Measurements from ENCODE around the gene ADGRB3.
A peak's percentile ranks its signal among the peaks of the same experiment; 100 is the strongest.

ADGRB3 gene

DNA sequence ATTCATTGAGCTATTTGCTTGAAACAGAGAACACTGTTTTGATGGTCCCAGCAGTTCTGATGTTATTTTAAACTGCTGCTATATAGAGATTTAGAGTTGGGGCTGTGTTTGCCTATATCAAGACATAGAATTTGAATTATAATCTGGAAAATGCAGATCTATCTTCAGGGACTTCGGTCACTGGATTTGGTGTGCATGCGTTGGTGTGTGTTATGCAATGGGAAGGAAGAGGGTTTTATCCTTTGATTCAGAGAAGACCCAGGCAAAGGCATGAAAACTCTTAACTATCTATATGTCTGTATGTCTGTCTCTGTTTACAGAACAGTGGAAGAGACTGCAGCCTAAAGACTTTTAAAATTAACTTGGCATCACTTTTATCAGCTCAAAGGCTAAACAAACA lies 2.0 kb downstream of the ADGRB3 start:
- Histone ChIP-seq H2AFZ (ENCODE audit: low read length) (no peak overlapping the region), H3K9me2 (ENCODE audit: low read depth, low read length) (no peaks in the 10 kb centered on the region), H3K27ac (ENCODE audit: low read depth, low read length, poor library complexity, severe bottlenecking) (no peak overlapping the region), H3K79me2 (ENCODE audit: insufficient read depth, low read length) (no peaks in the 10 kb centered on the region), H3K36me3 (ENCODE audit: insufficient read depth, low read length) (no peaks in the 10 kb centered on the region), H3K9ac (ENCODE audit: low read length) (no peak overlapping the region), H4K20me1 (ENCODE audit: insufficient read depth, low read length) (no peaks in the 10 kb centered on the region), H3K4me2 (ENCODE audit: low read length) (no peak overlapping the region), H3K4me3 (ENCODE audit: low read depth, low read length, poor library complexity, severe bottlenecking) (no peak overlapping the region), H3K4me1 (ENCODE audit: insufficient read depth, low read length, severe bottlenecking) (no peaks in the 10 kb centered on the region), H3K27me3 (ENCODE audit: insufficient read depth, low read length) (no peaks in the 10 kb centered on the region), H3K9me3 (ENCODE audit: low read length) (no peaks in the 10 kb centered on the region), H3F3A (ENCODE audit: insufficient read depth, low read length) (no peaks in the 10 kb centered on the region)
- TF ChIP-seq, protein P1, sequence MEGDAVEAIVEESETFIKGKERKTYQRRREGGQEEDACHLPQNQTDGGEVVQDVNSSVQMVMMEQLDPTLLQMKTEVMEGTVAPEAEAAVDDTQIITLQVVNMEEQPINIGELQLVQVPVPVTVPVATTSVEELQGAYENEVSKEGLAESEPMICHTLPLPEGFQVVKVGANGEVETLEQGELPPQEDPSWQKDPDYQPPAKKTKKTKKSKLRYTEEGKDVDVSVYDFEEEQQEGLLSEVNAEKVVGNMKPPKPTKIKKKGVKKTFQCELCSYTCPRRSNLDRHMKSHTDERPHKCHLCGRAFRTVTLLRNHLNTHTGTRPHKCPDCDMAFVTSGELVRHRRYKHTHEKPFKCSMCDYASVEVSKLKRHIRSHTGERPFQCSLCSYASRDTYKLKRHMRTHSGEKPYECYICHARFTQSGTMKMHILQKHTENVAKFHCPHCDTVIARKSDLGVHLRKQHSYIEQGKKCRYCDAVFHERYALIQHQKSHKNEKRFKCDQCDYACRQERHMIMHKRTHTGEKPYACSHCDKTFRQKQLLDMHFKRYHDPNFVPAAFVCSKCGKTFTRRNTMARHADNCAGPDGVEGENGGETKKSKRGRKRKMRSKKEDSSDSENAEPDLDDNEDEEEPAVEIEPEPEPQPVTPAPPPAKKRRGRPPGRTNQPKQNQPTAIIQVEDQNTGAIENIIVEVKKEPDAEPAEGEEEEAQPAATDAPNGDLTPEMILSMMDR (IDR thresholded peaks at IDR 0.05; ENCODE audit: low read length) = no peak
- TF ChIP-seq EZH2 (IDR thresholded peaks at IDR 0.05; ENCODE audit: borderline replicate concordance, low read length) = no peak

DNA sequence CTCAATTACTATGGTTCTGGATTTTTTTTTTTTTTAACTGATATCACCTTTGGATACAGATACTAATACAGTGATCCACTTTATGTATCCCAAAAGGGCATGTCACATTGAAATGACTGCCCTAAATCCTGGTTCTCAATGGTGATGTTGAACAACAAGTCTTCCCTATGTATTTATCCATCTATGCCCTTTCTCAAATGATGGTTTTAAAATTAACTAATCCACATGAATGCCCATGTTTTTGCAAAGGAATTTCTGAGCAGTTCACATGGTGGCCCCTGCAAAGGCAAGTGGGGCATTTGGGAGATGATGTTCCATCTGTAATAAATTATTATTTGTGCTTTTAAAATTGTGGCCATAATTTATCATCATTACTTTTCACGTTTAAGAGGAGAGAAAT lies 2.7 kb downstream of the ADGRB3 start:
- H3K36me3 ChIP-seq (ENCODE audit: insufficient read depth, low read length) = no peaks in the 10 kb centered on the region
- no peak overlapping the region for H3K4me3 ChIP-seq (ENCODE audit: low read depth, low read length, poor library complexity, severe bottlenecking)
- no peaks in the 10 kb centered on the region for H3K9me3 ChIP-seq (ENCODE audit: low read length)
- H2AFZ ChIP-seq (ENCODE audit: low read length) = no peak overlapping the region
- TF ChIP-seq EZH2 (IDR thresholded peaks at IDR 0.05; ENCODE audit: borderline replicate concordance, low read length) = no peak
- TF ChIP-seq, protein P1 (IDR thresholded peaks at IDR 0.05; ENCODE audit: low read length) = no peak
- no peak overlapping the region for H3K4me2 ChIP-seq (ENCODE audit: low read length)
- no peaks in the 10 kb centered on the region for H4K20me1 ChIP-seq (ENCODE audit: insufficient read depth, low read length)
- no peaks in the 10 kb centered on the region for H3K27me3 ChIP-seq (ENCODE audit: insufficient read depth, low read length)
- H3K9me2 ChIP-seq (ENCODE audit: low read depth, low read length) = no peaks in the 10 kb centered on the region
- H3K4me1 ChIP-seq (ENCODE audit: insufficient read depth, low read length, severe bottlenecking) = no peaks in the 10 kb centered on the region
- no peaks in the 10 kb centered on the region for H3K79me2 ChIP-seq (ENCODE audit: insufficient read depth, low read length)
- H3F3A ChIP-seq (ENCODE audit: insufficient read depth, low read length) = no peaks in the 10 kb centered on the region
- H3K27ac ChIP-seq (ENCODE audit: low read depth, low read length, poor library complexity, severe bottlenecking) = no peak overlapping the region
- no peak overlapping the region for H3K9ac ChIP-seq (ENCODE audit: low read length)

DNA sequence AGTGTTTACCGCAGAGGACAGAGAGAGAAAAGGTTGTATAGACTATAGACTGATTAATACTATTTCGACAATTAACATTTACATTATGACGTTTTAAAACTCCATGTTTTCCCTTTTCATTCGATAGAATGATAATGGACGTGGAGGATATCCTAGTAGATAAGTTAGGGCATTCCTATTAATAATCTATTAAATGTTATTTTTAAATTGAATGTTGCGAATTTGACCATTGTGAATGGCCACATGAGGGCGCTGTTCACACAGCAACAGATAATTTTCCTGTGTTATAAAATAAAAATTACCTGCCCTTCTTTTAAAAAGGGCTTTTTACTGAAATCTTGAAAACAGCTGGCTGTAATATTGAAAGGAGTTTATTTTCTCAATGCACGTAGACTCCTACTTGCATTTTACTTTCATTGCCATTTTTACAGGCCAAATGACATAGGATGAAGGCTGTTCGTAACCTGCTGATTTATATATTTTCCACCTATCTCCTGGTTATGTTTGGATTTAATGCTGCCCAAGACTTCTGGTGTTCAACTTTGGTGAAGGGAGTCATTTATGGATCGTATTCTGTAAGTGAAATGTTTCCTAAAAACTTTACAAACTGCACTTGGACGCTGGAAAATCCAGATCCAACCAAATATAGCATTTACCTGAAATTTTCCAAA lies 3.3 kb downstream of the ADGRB3 start:
- no peak for TF ChIP-seq EZH2 (IDR thresholded peaks at IDR 0.05; ENCODE audit: borderline replicate concordance, low read length)
- TF ChIP-seq, protein P1 (IDR thresholded peaks at IDR 0.05; ENCODE audit: low read length) = peak; percentile 77

More for the DNA sequence above, 3.3 kb downstream of the ADGRB3 start:
- no peaks in the 10 kb centered on the region for H3F3A ChIP-seq (ENCODE audit: insufficient read depth, low read length)
- no peaks in the 10 kb centered on the region for H3K9me2 ChIP-seq (ENCODE audit: low read depth, low read length)
- no peak overlapping the region for H3K9ac ChIP-seq (ENCODE audit: low read length)
- H3K4me1 ChIP-seq (ENCODE audit: insufficient read depth, low read length, severe bottlenecking) = no peaks in the 10 kb centered on the region
- H3K9me3 ChIP-seq (ENCODE audit: low read length) = no peaks in the 10 kb centered on the region
- no peak overlapping the region for H2AFZ ChIP-seq (ENCODE audit: low read length)
- H3K79me2 ChIP-seq (ENCODE audit: insufficient read depth, low read length) = no peaks in the 10 kb centered on the region
- no peaks in the 10 kb centered on the region for H3K36me3 ChIP-seq (ENCODE audit: insufficient read depth, low read length)
- no peak overlapping the region for H3K27ac ChIP-seq (ENCODE audit: low read depth, low read length, poor library complexity, severe bottlenecking)
- H4K20me1 ChIP-seq (ENCODE audit: insufficient read depth, low read length) = no peaks in the 10 kb centered on the region
- no peaks in the 10 kb centered on the region for H3K27me3 ChIP-seq (ENCODE audit: insufficient read depth, low read length)
- H3K4me2 ChIP-seq (ENCODE audit: low read length) = no peak overlapping the region
- no peak overlapping the region for H3K4me3 ChIP-seq (ENCODE audit: low read depth, low read length, poor library complexity, severe bottlenecking)
